ENCODE data around the gene SIX1. TPM values are rescaled to one million over a fixed set of nuclear protein-coding genes. Genes with fewer than 3 reads are reported as not detected.

Gene SIX1
- total RNA-seq, 1 donor from 2014 or later = 0.17 TPM

- no peak for DNase-seq
Measured at GRCh38 chr14:60641742-60642269, 7.5 kb downstream of the SIX1 start.

GRCh38 chr14:60640859-60641741 lies 8.2 kb downstream of the SIX1 start:
- no peak for DNase-seq

- DNase-seq = no peak
Measured at GRCh38 chr14:60639674-60640073, 9.6 kb downstream of the SIX1 start.

- peak; percentile 36 for DNase-seq
Measured at GRCh38 chr14:60637479-60638315, 11.6 kb downstream of the SIX1 start.

- no peak for DNase-seq
Measured at GRCh38 chr14:60636879-60637478, 12.3 kb downstream of the SIX1 start.

- DNase-seq = no peak
Measured at GRCh38 chr14:60634153-60634552, 15.1 kb downstream of the SIX1 start.

- no peak for DNase-seq
Measured at GRCh38 chr14:60632777-60633176, 16.5 kb downstream of the SIX1 start.

- DNase-seq = no peak
Measured at GRCh38 chr14:60632257-60632656, 17.0 kb downstream of the SIX1 start.

GRCh38 chr14:60631842-60632241 lies 17.4 kb downstream of the SIX1 start:
- DNase-seq = no peak

- DNase-seq = no peak
Measured at GRCh38 chr14:60630129-60630528, 19.1 kb downstream of the SIX1 start.

GRCh38 chr14:60628892-60629291 lies 20.4 kb downstream of the SIX1 start:
- no peak for DNase-seq

- no peak for DNase-seq
Measured at GRCh38 chr14:60622917-60623257, 26.4 kb downstream of the SIX1 start.

- DNase-seq = no peak
Measured at GRCh38 chr14:60622210-60622916, 26.9 kb downstream of the SIX1 start.

GRCh38 chr14:60621386-60621785 lies 27.9 kb downstream of the SIX1 start:
- DNase-seq = no peak

- no peak for DNase-seq
Measured at GRCh38 chr14:60618241-60618640, 31.0 kb downstream of the SIX1 start.

GRCh38 chr14:60616461-60616959 lies 32.8 kb downstream of the SIX1 start:
- DNase-seq = no peak

- DNase-seq = no peak
Measured at GRCh38 chr14:60602291-60602690, 47.0 kb downstream of the SIX1 start.

GRCh38 chr14:60599727-60600126 lies 49.5 kb downstream of the SIX1 start:
- no peak for DNase-seq

- no peak for DNase-seq
Measured at GRCh38 chr14:60596139-60596538, 53.1 kb downstream of the SIX1 start.

GRCh38 chr14:60594062-60594461 lies 55.2 kb downstream of the SIX1 start:
- DNase-seq = no peak

All from dermis blood vessel endothelial cell (primary cell).